ENCODE results near the gene STXBP2.
A peak's percentile ranks its signal among the peaks of the same experiment; 100 is the strongest.

The STXBP2 gene

DNA sequence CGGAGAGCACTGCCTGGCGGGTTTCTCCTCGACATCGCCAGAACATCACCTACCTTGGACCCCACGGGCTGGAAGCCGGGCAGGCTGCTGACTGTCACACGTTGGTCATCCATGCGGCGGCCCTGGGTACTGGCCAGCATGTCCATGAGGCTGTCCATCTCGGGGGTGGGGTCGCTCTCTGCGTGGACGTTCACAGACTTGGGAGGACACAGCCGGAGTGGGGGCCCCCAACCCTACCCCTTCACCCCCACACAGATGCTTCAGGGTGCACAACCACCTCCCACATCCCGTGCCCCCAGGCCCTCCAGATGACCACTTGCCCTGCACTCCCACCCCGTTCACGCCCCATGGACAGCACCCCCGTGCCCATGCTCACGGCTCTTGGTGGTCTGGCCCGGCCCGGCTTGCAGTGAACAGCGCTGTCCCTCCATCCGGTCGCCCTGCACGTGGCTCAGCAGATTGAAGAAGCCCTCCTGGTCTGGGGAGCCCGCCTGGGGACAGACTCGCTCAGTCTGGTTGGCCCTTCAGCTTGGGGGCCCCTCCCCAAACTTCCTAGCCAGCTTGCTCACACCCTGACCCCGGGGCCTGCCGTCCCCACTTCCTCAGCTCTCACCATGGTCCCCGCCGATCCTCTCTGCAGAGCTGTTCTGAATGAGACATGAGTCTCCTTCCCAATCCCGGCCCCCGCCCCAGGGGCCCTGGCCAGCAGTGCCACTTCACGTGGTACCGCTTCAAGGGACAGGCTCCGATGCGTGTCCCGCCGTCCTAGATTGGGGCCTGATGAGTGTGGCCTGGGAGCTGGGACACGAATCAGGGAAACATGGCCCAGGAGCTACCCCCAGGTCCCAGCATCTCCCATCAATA, 4.3 kb upstream of the STXBP2 start:
- Histone ChIP-seq H2BK12ac (ENCODE audit: low read length) (no peak overlapping the region), H3K23ac (ENCODE audit: low read depth, low read length, poor library complexity) (no peak overlapping the region), H3K14ac (ENCODE audit: low read length) (no peak overlapping the region), H3K27ac (replicated peaks; ENCODE audit: low read length) (no peak overlapping the region), H3K36me3 (replicated peaks in 1 of 2; ENCODE audit: control insufficient read depth in 2 of 2, insufficient read depth in 2 of 2, low read length in 2 of 2) (peaks cover 1 to 4% of the 10 kb centered on the region in 2 donors), H2BK5ac (ENCODE audit: low read length) (peak overlapping the region; percentile 24), H2BK120ac (ENCODE audit: low read depth, low read length) (no peak overlapping the region), H3K9ac (ENCODE audit: low read depth, low read length, poor library complexity) (peak overlapping the region; percentile 21), H2AK5ac (ENCODE audit: low read depth, low read length) (no peak overlapping the region), H3K18ac (ENCODE audit: low read length) (no peak overlapping the region), H3K4me2 (ENCODE audit: insufficient read depth, low read length, poor library complexity, severe bottlenecking) (no peak overlapping the region), H3K27me3 (ENCODE audit: control insufficient read depth in 3 of 3, insufficient read depth in 3 of 3, low read depth in 1 of 3, low read length in 3 of 3) (peaks cover 0 to 17% (median 8%) of the 10 kb centered on the region in 3 experiments), H3K79me1 (ENCODE audit: low read depth, low read length) (peaks cover 20% of the 10 kb centered on the region), H3K9me3 (replicated peaks in 1 of 2; ENCODE audit: control insufficient read depth in 2 of 2, insufficient read depth in 1 of 2, low read depth in 1 of 2, low read length in 2 of 2) (no peaks in the 10 kb centered on the region), H3K4me3 (ENCODE audit: low read length in 2 of 2) (no peak overlapping the region), H3K4ac (ENCODE audit: low read length) (no peak overlapping the region), H2BK15ac (ENCODE audit: low read length) (no peak overlapping the region), H4K91ac (ENCODE audit: low read depth, low read length, poor library complexity) (no peak overlapping the region), H2AFZ (ENCODE audit: low read length) (no peak overlapping the region), H4K8ac (ENCODE audit: low read depth, low read length) (no peak overlapping the region), H3K4me1 (ENCODE audit: control insufficient read depth in 2 of 2, insufficient read depth in 1 of 2, low read depth in 1 of 2, low read length in 2 of 2) (peaks cover 8 to 16% of the 10 kb centered on the region in 2 donors)
- no CpG with 5 or more reads among the region's 40 CpGs for WGBS, 2 donors (ENCODE audit: extremely low coverage in 2 of 2, insufficient read length in 2 of 2, insufficient replicate concordance in 1 of 2)
- DNase-seq (ENCODE audit: low spot score): no peak

DNA sequence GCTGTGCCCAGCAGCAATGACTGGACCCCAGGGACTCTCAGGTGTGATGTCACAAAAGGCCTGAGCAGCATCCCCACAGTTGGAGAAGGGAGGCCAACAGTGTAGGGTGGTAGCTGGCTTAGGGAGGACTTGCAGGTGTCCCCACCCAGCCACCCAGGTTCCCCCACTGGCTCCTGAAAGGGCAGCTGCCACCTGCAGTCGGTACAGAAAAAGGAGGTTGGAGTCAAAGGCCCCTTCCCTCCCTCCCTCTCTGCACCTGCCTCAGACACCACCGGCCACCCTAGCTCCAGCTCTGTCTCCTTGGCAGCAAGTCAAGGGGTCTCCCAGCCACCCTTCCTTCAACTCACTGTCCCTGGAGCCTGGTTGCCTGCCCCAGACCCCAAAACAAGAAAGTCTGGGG, 3.2 kb upstream of the STXBP2 start, which contains the start of gene PCP2:
Gene PCP2, minus strand, starts transcription at position 22 of the 400 bp plus-strand sequence. CDS start 262 bp downstream, outside the sequence.
- H4K91ac ChIP-seq (ENCODE audit: low read depth, low read length, poor library complexity): no peak within 1 kb of the TSS
- no peak within 1 kb of the TSS for H3K27ac ChIP-seq (replicated peaks; ENCODE audit: low read length)
- no peak within 1 kb of the TSS for H2BK12ac ChIP-seq (ENCODE audit: low read length)
- H2AFZ ChIP-seq (ENCODE audit: low read length): no peak within 1 kb of the TSS
- no peak within 1 kb of the TSS for H4K8ac ChIP-seq (ENCODE audit: low read depth, low read length)
- DNase-seq (ENCODE audit: low spot score): no peak
- H3K9ac ChIP-seq (ENCODE audit: low read depth, low read length, poor library complexity): peak within 1 kb of the TSS; percentile 21
- H3K4me3 ChIP-seq (ENCODE audit: low read length in 2 of 2): no peak within 1 kb of the TSS
- no peak within 1 kb of the TSS for H3K4ac ChIP-seq (ENCODE audit: low read length)
- H3K14ac ChIP-seq (ENCODE audit: low read length): peak within 1 kb of the TSS; percentile 71
- H2AK5ac ChIP-seq (ENCODE audit: low read depth, low read length): no peak within 1 kb of the TSS
- peaks cover 18% of the 10 kb centered on the region for H3K79me1 ChIP-seq (ENCODE audit: low read depth, low read length)
- peaks cover under 1 to 12% of the 10 kb centered on the region in 2 donors for H3K4me1 ChIP-seq (ENCODE audit: control insufficient read depth in 2 of 2, insufficient read depth in 1 of 2, low read depth in 1 of 2, low read length in 2 of 2)
- peak within 1 kb of the TSS; percentile 13 for H2BK5ac ChIP-seq (ENCODE audit: low read length)
- no peak within 1 kb of the TSS for H3K4me2 ChIP-seq (ENCODE audit: insufficient read depth, low read length, poor library complexity, severe bottlenecking)
- H3K27me3 ChIP-seq (ENCODE audit: control insufficient read depth in 3 of 3, insufficient read depth in 3 of 3, low read depth in 1 of 3, low read length in 3 of 3): peaks cover 0 to 24% (median 8%) of the 10 kb centered on the region in 3 experiments
- no peak within 1 kb of the TSS for H3K18ac ChIP-seq (ENCODE audit: low read length)
- H3K9me3 ChIP-seq (replicated peaks in 1 of 2; ENCODE audit: control insufficient read depth in 2 of 2, insufficient read depth in 1 of 2, low read depth in 1 of 2, low read length in 2 of 2): no peaks in the 10 kb centered on the region
- WGBS, 2 donors (ENCODE audit: extremely low coverage in 2 of 2, insufficient read length in 2 of 2, insufficient replicate concordance in 1 of 2): no CpG with 5 or more reads among the region's 2 CpGs
- no peak within 1 kb of the TSS for H2BK120ac ChIP-seq (ENCODE audit: low read depth, low read length)
- H3K23ac ChIP-seq (ENCODE audit: low read depth, low read length, poor library complexity): no peak within 1 kb of the TSS
- H3K36me3 ChIP-seq (replicated peaks in 1 of 2; ENCODE audit: control insufficient read depth in 2 of 2, insufficient read depth in 2 of 2, low read length in 2 of 2): peaks cover 1 to 3% of the 10 kb centered on the region in 2 donors
- H2BK15ac ChIP-seq (ENCODE audit: low read length): no peak within 1 kb of the TSS

DNA sequence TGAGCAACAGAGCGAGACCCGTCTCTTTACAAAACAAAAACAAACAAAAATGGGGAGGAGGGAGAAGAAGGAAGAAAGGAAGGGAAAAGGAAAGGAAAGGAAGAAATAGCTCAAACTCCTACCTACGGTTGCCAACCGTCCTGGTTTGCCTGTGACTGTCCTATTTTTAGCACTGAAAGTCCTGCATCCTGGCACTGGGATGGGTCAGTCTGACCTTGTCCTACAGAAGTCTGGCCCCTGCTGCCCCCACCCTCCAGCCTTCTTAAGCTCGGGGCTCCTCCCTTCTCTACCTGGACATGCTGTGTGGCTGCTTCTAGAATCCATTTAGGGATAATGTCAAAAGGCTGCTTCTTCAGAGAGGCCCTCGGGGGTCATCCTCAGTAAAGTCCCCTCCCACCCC, 1.2 kb upstream of the STXBP2 start:
- WGBS, 2 donors (ENCODE audit: extremely low coverage in 2 of 2, insufficient read length in 2 of 2, insufficient replicate concordance in 1 of 2): no CpG with 5 or more reads among the region's 6 CpGs
- H3K79me1 ChIP-seq (ENCODE audit: low read depth, low read length): peaks cover 9% of the 10 kb centered on the region
- H3K14ac ChIP-seq (ENCODE audit: low read length): no peak overlapping the region
- H3K36me3 ChIP-seq (replicated peaks in 1 of 2; ENCODE audit: control insufficient read depth in 2 of 2, insufficient read depth in 2 of 2, low read length in 2 of 2): peaks cover 3 to 5% of the 10 kb centered on the region in 2 donors
- H3K23ac ChIP-seq (ENCODE audit: low read depth, low read length, poor library complexity): no peak overlapping the region
- no peak overlapping the region for H3K4me2 ChIP-seq (ENCODE audit: insufficient read depth, low read length, poor library complexity, severe bottlenecking)
- no peak overlapping the region for H4K91ac ChIP-seq (ENCODE audit: low read depth, low read length, poor library complexity)
- H2AK5ac ChIP-seq (ENCODE audit: low read depth, low read length): no peak overlapping the region
- H2BK15ac ChIP-seq (ENCODE audit: low read length): no peak overlapping the region
- H3K9me3 ChIP-seq (replicated peaks in 1 of 2; ENCODE audit: control insufficient read depth in 2 of 2, insufficient read depth in 1 of 2, low read depth in 1 of 2, low read length in 2 of 2): peaks cover 0 to 8% of the 10 kb centered on the region in 2 donors
- H3K18ac ChIP-seq (ENCODE audit: low read length): no peak overlapping the region
- DNase-seq (ENCODE audit: low spot score): no peak
- H3K4me1 ChIP-seq (ENCODE audit: control insufficient read depth in 2 of 2, insufficient read depth in 1 of 2, low read depth in 1 of 2, low read length in 2 of 2): peaks cover 0 to 9% of the 10 kb centered on the region in 2 donors
- no peak overlapping the region for H3K9ac ChIP-seq (ENCODE audit: low read depth, low read length, poor library complexity)
- peaks cover 0 to 24% (median 11%) of the 10 kb centered on the region in 3 experiments for H3K27me3 ChIP-seq (ENCODE audit: control insufficient read depth in 3 of 3, insufficient read depth in 3 of 3, low read depth in 1 of 3, low read length in 3 of 3)
- H3K27ac ChIP-seq (replicated peaks; ENCODE audit: low read length): no peak overlapping the region
- no peak overlapping the region for H3K4me3 ChIP-seq (ENCODE audit: low read length in 2 of 2)
- no peak overlapping the region for H2BK5ac ChIP-seq (ENCODE audit: low read length)
- H3K4ac ChIP-seq (ENCODE audit: low read length): no peak overlapping the region
- H2AFZ ChIP-seq (ENCODE audit: low read length): no peak overlapping the region
- no peak overlapping the region for H2BK12ac ChIP-seq (ENCODE audit: low read length)
- no peak overlapping the region for H4K8ac ChIP-seq (ENCODE audit: low read depth, low read length)
- H2BK120ac ChIP-seq (ENCODE audit: low read depth, low read length): no peak overlapping the region

DNA sequence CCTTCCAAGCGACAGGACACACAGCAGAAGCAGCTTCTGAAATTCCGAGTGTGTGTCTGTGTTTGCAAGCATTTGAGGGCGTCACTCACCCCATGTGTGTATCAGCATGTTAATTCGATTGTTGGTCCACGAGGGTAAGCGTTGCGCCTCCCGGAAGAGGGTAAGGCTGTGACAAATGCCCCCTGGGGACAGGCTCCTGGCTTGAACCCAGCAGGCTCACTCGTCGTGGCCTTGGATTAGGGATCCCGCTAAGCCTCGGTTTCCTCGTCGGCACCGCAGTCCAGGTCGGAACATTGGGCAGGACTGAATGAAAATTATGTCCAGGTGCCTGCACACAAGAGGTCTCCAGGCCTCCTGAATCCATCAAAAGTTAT, 606 bp upstream of the STXBP2 start:
- Histone ChIP-seq H3K14ac (ENCODE audit: low read length) (no peak overlapping the region), H3K27me3 (ENCODE audit: control insufficient read depth in 3 of 3, insufficient read depth in 3 of 3, low read depth in 1 of 3, low read length in 3 of 3) (peaks cover 0 to 24% (median 11%) of the 10 kb centered on the region in 3 experiments), H3K4me3 (ENCODE audit: low read length in 2 of 2) (no peak overlapping the region), H2AK5ac (ENCODE audit: low read depth, low read length) (peak overlapping the region; percentile 96), H3K4ac (ENCODE audit: low read length) (no peak overlapping the region), H3K4me1 (ENCODE audit: control insufficient read depth in 2 of 2, insufficient read depth in 1 of 2, low read depth in 1 of 2, low read length in 2 of 2) (peaks cover 0 to 7% of the 10 kb centered on the region in 2 donors), H3K23ac (ENCODE audit: low read depth, low read length, poor library complexity) (peak overlapping the region; percentile 85), H2BK120ac (ENCODE audit: low read depth, low read length) (no peak overlapping the region), H3K36me3 (replicated peaks in 1 of 2; ENCODE audit: control insufficient read depth in 2 of 2, insufficient read depth in 2 of 2, low read length in 2 of 2) (peaks cover 3 to 5% of the 10 kb centered on the region in 2 donors), H3K27ac (replicated peaks; ENCODE audit: low read length) (no peak overlapping the region), H2BK15ac (ENCODE audit: low read length) (no peak overlapping the region), H3K9ac (ENCODE audit: low read depth, low read length, poor library complexity) (peak overlapping the region; percentile 82), H3K4me2 (ENCODE audit: insufficient read depth, low read length, poor library complexity, severe bottlenecking) (no peak overlapping the region), H4K91ac (ENCODE audit: low read depth, low read length, poor library complexity) (no peak overlapping the region), H2BK5ac (ENCODE audit: low read length) (no peak overlapping the region), H4K8ac (ENCODE audit: low read depth, low read length) (peak overlapping the region; percentile 86), H2BK12ac (ENCODE audit: low read length) (no peak overlapping the region), H2AFZ (ENCODE audit: low read length) (no peak overlapping the region), H3K18ac (ENCODE audit: low read length) (no peak overlapping the region), H3K9me3 (replicated peaks in 1 of 2; ENCODE audit: control insufficient read depth in 2 of 2, insufficient read depth in 1 of 2, low read depth in 1 of 2, low read length in 2 of 2) (peaks cover 0 to 8% of the 10 kb centered on the region in 2 donors), H3K79me1 (ENCODE audit: low read depth, low read length) (peaks cover 9% of the 10 kb centered on the region)
- DNase-seq (ENCODE audit: low spot score): no peak
- WGBS, 2 donors (ENCODE audit: extremely low coverage in 2 of 2, insufficient read length in 2 of 2, insufficient replicate concordance in 1 of 2): no CpG with 5 or more reads among the region's 16 CpGs
